ENCODE results near the gene CLCN7.

- TF ChIP-seq EZH2phosphoT487 (IDR thresholded peaks at IDR 0.05; ENCODE audit: borderline replicate concordance, low read length): no peak
- no peak for TF ChIP-seq EZH2 (IDR thresholded peaks at IDR 0.05; ENCODE audit: low read length, unreplicated experiment)
- no peak for TF ChIP-seq CTCF (conservative IDR thresholded peaks at IDR 0.05; ENCODE audit: low read depth, low read length)
Observed at GRCh38 chr16:1456951-1457350, 17.9 kb downstream of the CLCN7 start.

All from PC-3 (cell line).